Urinary bladder (tissue), 4 donors: ENCODE measurements around the gene DOK3. TPM values are rescaled to one million over a fixed set of nuclear protein-coding genes. Genes with fewer than 3 reads are reported as not detected.

Source experiments
- DNase-seq: peaks from one replicate; pipeline ENCODE4 v3.0.0-alpha.2; 2015; ENCODE audit errors: extremely low spot score
- H3K27ac ChIP-seq: one replicate; pipeline ENCODE4 v1.5.1; 2013; ENCODE audit warnings: low read depth, mild to moderate bottlenecking, moderate library complexity
- H3K36me3 ChIP-seq: one replicate; pipeline ENCODE4 v1.6.1; 2013; ENCODE audit warnings: mild to moderate bottlenecking, moderate library complexity; ENCODE audit not compliant: insufficient read depth
- H3K4me1 ChIP-seq: one replicate; pipeline ENCODE4 v1.6.1; 2013; ENCODE audit warnings: mild to moderate bottlenecking, moderate library complexity; ENCODE audit not compliant: insufficient read depth
- H3K4me3 ChIP-seq: one replicate; pipeline ENCODE4 v1.5.1; 2013; ENCODE audit warnings: low read depth, low read length
- WGBS: extraction: QIAGEN DNeasy Blood & Tissue Kit; methylation state at CpG from one replicate; pipeline ENCODE4 v1.1.7; 2013; 5-methylcytosine and 5-hydroxymethylcytosine counted together
- polyA plus RNA-seq: library from polyadenylated mRNA; stranded (reverse); fragments of 200-250 nt; gene quantifications from one replicate; pipeline ENCODE4 v1.2.3, GENCODE V29; 2013
- total RNA-seq: library from RNA; depleted of rRNA; stranded (reverse); fragments of >200 nt; gene quantifications from one replicate; pipeline ENCODE4 v1.2.3, GENCODE V29; 2014
- donor health status: healthy with polysubstance abuse.
- donor health status: healthy.

DOK3 gene, protein sequence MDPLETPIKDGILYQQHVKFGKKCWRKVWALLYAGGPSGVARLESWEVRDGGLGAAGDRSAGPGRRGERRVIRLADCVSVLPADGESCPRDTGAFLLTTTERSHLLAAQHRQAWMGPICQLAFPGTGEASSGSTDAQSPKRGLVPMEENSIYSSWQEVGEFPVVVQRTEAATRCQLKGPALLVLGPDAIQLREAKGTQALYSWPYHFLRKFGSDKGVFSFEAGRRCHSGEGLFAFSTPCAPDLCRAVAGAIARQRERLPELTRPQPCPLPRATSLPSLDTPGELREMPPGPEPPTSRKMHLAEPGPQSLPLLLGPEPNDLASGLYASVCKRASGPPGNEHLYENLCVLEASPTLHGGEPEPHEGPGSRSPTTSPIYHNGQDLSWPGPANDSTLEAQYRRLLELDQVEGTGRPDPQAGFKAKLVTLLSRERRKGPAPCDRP
- total RNA-seq (2.9 TPM), polyA plus RNA-seq (8.5 TPM)

DNA sequence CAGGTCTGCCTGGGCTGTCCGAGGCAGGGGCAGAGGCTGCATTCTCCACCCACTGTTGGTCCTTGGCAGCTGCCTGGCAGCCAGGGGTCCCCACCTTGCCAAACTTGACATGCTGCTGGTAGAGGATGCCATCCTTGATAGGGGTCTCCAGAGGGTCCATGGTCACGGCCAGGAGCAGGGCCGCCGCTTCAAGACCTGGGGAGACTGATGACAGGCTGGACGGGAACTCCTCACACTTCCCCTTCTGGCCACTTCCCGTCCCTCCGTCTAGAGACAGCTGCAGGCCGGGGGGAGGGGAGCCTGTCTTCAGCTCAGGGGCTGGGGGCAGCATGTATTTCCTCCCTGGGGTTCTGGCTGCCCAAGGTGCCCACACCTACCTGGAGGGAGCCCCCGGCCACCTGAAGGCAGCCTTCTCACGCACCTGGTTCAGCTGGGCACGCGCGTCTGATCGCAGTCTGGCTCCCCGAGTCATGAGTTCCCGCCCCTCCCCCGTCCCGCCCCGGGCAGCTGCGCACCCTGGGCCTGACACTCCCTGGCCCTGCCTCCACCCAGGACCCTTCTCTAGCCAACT is at the start of gene DOK3:
Gene DOK3, minus strand, starts transcription at position 446 of the 571 bp plus-strand sequence. Its CDS starts 286 bp downstream, at position 160.
- WGBS: 45% methylated on average over 20 of the region's 20 CpGs

GRCh38 chr5:177557796-177558195 is 48.2 kb upstream of the DOK3 start:
- Histone ChIP-seq H3K27ac (no peak overlapping the region), H3K36me3 (no peaks in the 10 kb centered on the region), H3K4me1 (no peaks in the 10 kb centered on the region), H3K4me3 (no peak overlapping the region)
- WGBS: 77% methylated on average over 5 of the region's 5 CpGs
- DNase-seq: no peak

More for the DNA sequence above, at the start of gene DOK3:
- Histone ChIP-seq H3K27ac (no peak within 1 kb of the TSS), H3K36me3 (peaks cover 2% of the 10 kb centered on the region), H3K4me1 (no peaks in the 10 kb centered on the region), H3K4me3 (no peak within 1 kb of the TSS)
- no peak for DNase-seq

DNA sequence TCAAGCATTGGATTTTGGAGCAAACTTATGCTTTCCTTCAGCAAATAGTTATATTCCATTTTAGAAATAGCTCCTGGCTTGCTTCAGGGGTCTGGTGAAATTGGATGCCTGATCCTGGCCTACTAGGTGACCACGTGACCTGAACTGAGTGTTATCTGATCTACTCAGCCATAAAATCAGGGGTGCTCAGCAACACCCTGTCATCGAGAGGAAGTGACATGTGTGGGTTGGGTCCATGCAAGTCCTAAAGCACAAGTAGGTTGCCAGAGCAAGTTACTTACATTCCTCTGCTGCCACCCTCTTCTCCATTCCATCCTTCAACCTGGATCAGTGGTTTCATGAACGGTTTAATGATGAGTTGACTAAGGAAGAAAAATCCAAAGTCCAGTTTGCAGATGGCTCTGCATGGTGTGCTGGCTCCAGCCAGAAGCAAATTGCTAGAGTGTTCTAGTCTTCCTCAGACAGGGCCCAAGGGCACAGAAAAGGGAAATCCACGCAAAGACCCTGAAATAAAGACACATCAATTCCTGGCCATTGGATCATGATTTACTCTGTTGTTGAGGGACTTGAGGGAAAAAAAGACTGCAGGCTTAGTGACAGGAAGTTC is 47.5 kb upstream of the DOK3 start:
- 27% methylated on average over 4 of the region's 4 CpGs for WGBS
- Histone ChIP-seq H3K4me3 (no peak overlapping the region), H3K36me3 (no peaks in the 10 kb centered on the region), H3K4me1 (no peaks in the 10 kb centered on the region), H3K27ac (no peak overlapping the region)
- no peak for DNase-seq

GRCh38 chr5:177555665-177556064 is 46.0 kb upstream of the DOK3 start:
- WGBS: 92% methylated on average over 5 of the region's 5 CpGs
- H3K4me3 ChIP-seq: no peak overlapping the region

DNA sequence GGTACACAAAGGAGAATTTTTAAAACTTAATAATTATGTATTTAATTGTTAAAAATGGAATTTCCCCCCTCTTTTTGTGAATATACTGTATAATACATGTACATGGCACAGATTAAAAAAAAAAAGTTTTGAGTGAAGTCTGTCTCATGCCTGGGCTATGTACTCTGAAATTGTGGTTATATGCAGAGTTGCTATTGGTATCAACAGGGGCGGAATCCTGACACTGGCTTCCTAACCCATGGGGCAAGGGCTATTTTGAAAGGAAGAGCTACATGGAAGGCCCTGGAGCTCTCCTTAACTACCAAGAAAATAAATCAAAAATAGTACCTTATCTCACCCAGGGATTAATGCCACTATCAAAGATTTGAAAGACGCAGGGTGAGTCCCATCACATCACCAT is 45.6 kb upstream of the DOK3 start:
- Histone ChIP-seq H3K27ac (no peak overlapping the region), H3K4me3 (no peak overlapping the region)
- 81% methylated on average over 2 of the region's 2 CpGs for WGBS

More at GRCh38 chr5:177555665-177556064, 46.0 kb upstream of the DOK3 start:
- DNase-seq: no peak
- H3K27ac ChIP-seq: no peak overlapping the region
- H3K4me1 ChIP-seq: no peaks in the 10 kb centered on the region
- no peaks in the 10 kb centered on the region for H3K36me3 ChIP-seq

DNA sequence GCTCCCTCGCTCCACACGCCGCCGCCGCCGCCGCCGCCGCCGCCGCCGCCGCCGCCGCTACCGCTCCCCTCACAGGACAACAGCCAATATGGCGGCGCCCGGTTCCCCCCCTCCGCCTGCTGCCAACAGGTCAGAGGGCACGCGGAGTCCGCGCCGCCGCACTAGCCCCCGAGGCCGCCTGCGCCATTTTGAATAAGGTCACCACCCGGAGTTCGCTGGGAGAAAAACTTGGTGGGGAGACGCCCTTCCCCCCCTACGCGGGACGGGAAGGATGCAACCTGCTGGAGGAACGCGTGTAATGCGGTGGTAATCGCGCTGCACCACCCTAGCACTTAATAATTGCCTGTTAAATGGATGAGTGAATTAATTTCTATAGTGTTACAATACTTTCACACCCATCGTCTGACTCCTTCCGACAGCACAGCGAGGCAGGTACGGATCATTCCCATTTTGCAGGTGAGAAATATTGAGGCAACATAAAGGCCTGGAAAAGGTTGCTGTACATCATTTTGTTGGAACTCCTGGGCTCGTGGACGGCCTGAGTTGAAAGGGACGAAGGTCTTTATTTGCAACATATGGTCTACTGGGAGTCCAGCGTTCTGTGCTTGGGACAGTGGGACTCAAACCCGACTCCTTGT is 45.0 kb upstream of the DOK3 start, which contains the start of gene FAM193B:
Gene FAM193B, minus strand, starts transcription at position 90 of the 638 bp plus-strand sequence. CDS start 105 bp downstream, outside the sequence.
- no peaks in the 10 kb centered on the region for H3K4me1 ChIP-seq

More for the DNA sequence above, 45.6 kb upstream of the DOK3 start:
- no peak for DNase-seq
- H3K36me3 ChIP-seq: no peaks in the 10 kb centered on the region
- H3K4me1 ChIP-seq: no peaks in the 10 kb centered on the region

GRCh38 chr5:177553671-177554429 is 44.2 kb upstream of the DOK3 start:
- peaks cover 1% of the 10 kb centered on the region for H3K4me1 ChIP-seq
- WGBS: under 1% methylated on average over 72 of the region's 72 CpGs

More for the DNA sequence above, 45.0 kb upstream of the DOK3 start, which contains the start of gene FAM193B:
- Histone ChIP-seq H3K27ac (peak within 1 kb of the TSS; percentile 85), H3K36me3 (no peaks in the 10 kb centered on the region), H3K4me3 (peak within 1 kb of the TSS; percentile 97)
- peak; percentile 85 for DNase-seq
- 8% methylated on average over 49 of the region's 49 CpGs for WGBS

DNA sequence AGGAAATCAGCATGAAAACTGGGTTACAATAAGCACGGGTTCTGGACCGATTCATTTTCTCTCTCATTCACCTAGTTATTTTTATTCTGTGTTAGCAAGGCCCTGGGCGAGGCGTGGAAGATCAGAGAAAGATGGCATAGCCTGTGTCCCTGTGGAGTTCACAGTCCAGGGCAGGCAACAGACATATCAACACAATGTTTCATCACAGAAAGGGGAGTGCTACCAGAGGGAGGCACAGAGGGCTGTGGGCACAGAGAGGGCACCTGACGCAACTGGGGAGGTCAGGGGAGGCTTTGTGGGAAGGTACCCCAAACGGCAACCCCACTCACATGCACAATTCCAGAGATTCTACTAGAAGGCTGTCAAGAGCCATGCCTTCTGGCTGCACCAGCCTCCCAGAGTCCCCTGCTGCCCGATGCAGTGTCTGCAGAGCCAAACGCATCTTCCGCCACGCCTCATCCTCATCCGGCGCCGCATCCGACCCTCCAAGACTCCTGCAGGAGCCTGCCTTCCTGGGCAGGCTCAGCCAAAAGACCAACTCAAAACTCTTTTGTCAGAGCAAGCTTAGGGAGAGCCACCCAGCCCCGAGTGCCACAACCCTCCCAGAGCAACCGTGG is 43.3 kb upstream of the DOK3 start:
- no peaks in the 10 kb centered on the region for H3K36me3 ChIP-seq
- peaks cover 3% of the 10 kb centered on the region for H3K4me1 ChIP-seq
- no peak overlapping the region for H3K27ac ChIP-seq
- no peak for DNase-seq
- WGBS: 33% methylated on average over 16 of the region's 16 CpGs
- H3K4me3 ChIP-seq: peak overlapping the region; percentile 97

More at GRCh38 chr5:177553671-177554429, 44.2 kb upstream of the DOK3 start:
- H3K36me3 ChIP-seq: no peaks in the 10 kb centered on the region
- H3K4me3 ChIP-seq: peak overlapping the region; percentile 97
- peak overlapping the region; percentile 85 for H3K27ac ChIP-seq
- DNase-seq: no peak

DNA sequence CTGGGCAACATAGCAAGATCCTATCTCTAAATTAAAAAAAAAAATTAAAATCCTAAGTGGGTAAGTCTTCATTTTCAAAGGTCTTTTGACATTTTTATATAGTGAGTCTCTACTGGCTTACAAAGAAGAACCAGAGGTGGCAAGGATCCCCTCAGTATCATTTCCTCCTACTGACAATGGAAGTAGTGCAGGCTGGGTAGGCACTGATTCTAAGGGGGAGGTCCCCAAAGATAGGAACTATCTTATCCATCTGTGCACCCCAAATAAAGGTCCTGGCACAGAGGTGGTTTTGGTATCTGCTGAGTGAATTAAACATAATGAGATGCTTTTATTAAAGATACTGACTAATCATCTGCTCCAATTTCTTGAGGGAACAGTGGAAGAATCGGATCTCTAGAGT is 40.5 kb upstream of the DOK3 start:
- Histone ChIP-seq H3K4me3 (no peak overlapping the region), H3K27ac (no peak overlapping the region), H3K4me1 (peaks cover 3% of the 10 kb centered on the region), H3K36me3 (no peaks in the 10 kb centered on the region)
- no peak for DNase-seq
- WGBS: 82% methylated on average over 1 of the region's 1 CpG

DNA sequence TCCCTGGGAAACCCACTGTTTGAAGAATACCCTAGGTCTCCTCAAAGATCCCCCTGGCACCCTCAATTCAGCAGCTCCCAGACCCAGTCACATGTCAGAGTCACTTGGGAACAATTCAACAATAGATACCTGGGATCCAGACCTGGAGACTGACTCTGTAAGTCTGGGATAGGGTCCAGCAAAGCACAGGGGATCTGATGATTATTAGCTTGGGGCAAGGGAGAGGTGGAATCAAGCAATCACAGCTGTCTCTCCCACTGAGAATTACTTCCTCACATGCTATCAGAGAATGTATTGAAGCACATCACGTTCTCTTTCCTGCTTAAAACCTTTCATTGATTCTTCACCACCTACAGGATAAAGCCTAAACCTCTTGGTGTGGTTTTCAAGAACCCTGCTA is 38.9 kb upstream of the DOK3 start:
- no peaks in the 10 kb centered on the region for H3K36me3 ChIP-seq
- H3K4me3 ChIP-seq: no peak overlapping the region
- H3K4me1 ChIP-seq: peaks cover 3% of the 10 kb centered on the region
- DNase-seq: no peak
- H3K27ac ChIP-seq: no peak overlapping the region
- 82% methylated on average over 1 of the region's 1 CpG for WGBS

DNA sequence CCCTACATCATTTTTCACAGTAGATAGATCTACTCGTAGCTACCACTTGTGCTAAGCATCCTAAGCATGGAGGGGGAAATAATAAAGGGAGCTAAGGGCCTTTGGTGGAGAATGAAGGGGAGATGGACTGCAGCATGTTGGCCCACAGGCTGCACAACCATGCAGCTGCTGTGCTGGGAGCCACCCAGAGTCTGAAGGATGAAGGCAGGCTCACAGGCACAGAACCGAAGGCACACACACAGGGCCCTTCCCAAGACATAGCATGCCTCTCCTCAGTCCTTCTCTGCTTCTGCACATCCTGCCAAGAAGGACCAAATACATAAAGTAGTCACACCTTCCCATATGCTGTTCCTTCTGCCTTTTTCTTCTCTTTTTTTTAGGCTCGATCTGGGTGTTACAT is 38.1 kb upstream of the DOK3 start:
- Histone ChIP-seq H3K4me3 (no peak overlapping the region), H3K36me3 (no peaks in the 10 kb centered on the region), H3K4me1 (peaks cover 3% of the 10 kb centered on the region), H3K27ac (no peak overlapping the region)
- DNase-seq: no peak
- 81% methylated on average over 3 of the region's 3 CpGs for WGBS

GRCh38 chr5:177546258-177546741 is 36.7 kb upstream of the DOK3 start:
- peak overlapping the region; percentile 53 for H3K27ac ChIP-seq
- 36% methylated on average over 1 of the region's 1 CpG for WGBS
- H3K4me1 ChIP-seq: peaks cover 3% of the 10 kb centered on the region
- no peak for DNase-seq
- H3K4me3 ChIP-seq: no peak overlapping the region
- no peaks in the 10 kb centered on the region for H3K36me3 ChIP-seq
